Measurements from ENCODE around the gene OSBP2.

Gene OSBP2

DNA sequence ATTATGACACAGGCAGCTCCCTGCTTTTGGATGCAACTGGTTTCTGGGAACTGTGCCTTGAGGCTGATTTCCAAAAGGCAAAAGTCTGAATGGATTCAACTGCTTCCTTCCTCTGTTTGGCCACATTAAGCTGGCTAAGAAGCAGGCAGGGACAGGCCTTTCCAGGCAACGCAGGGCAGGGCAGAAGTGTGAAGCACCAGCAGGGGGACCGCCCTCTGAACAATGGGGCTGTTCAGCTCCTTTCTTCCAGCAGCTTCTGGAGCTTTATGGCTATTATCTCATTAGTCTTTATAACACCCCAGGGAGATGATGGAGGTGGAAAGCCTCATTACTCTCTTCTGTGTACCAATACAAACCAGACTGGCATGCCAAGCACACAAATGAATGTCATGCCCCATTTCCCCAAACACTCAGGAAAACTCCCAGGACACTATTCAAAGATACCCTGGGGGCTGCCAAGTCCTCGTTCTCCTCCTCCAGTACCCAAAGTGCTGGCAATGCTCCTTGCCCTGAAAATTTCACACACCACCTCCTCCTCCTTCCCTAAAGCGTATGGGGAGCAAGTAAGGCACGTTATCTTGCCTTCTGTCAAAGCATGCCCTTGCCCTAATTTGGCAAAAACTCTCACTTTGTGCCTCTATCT is 252.6 kb downstream of the OSBP2 start:
- no peak overlapping the region for H3K4me3 ChIP-seq (ENCODE audit: low read depth, low read length)
- TF ChIP-seq, protein P1, sequence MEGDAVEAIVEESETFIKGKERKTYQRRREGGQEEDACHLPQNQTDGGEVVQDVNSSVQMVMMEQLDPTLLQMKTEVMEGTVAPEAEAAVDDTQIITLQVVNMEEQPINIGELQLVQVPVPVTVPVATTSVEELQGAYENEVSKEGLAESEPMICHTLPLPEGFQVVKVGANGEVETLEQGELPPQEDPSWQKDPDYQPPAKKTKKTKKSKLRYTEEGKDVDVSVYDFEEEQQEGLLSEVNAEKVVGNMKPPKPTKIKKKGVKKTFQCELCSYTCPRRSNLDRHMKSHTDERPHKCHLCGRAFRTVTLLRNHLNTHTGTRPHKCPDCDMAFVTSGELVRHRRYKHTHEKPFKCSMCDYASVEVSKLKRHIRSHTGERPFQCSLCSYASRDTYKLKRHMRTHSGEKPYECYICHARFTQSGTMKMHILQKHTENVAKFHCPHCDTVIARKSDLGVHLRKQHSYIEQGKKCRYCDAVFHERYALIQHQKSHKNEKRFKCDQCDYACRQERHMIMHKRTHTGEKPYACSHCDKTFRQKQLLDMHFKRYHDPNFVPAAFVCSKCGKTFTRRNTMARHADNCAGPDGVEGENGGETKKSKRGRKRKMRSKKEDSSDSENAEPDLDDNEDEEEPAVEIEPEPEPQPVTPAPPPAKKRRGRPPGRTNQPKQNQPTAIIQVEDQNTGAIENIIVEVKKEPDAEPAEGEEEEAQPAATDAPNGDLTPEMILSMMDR (IDR thresholded peaks at IDR 0.05; ENCODE audit: borderline replicate concordance, insufficient read depth, low read depth, low read length) = no peak

DNA sequence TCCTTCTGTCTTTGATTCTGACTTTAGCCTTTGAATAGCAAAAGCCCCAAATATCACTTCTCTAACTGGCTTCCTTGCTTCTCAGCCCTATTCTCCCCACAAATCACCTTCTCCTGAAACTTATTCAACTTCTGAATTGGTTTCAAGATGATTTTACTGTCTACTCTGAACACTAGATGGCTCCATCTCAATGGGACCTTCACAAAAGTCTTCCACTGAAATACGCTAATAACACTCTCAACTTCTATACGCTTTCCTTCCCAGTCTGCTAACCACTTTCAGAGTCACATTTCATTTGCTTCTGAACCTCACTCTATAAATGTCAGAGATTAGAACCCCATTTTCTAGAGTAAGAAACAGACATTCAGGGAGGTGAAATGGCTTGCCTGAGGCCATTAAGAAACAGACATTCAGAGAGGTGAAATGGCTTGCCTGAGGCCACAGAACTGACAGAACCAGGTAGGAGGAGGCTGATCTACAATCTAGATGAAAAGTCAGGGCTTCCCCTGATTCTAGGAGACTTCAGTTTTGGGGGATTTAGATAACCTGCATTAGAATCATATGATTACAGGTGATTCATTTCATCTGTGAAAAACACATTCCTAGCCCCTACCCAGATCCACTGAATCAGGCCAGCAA is 253.3 kb downstream of the OSBP2 start:
- H3K4me3 ChIP-seq (ENCODE audit: low read depth, low read length) = no peak overlapping the region
- TF ChIP-seq, protein P1 (IDR thresholded peaks at IDR 0.05; ENCODE audit: borderline replicate concordance, insufficient read depth, low read depth, low read length) = no peak; the same call in 1 of the 2 replicates

DNA sequence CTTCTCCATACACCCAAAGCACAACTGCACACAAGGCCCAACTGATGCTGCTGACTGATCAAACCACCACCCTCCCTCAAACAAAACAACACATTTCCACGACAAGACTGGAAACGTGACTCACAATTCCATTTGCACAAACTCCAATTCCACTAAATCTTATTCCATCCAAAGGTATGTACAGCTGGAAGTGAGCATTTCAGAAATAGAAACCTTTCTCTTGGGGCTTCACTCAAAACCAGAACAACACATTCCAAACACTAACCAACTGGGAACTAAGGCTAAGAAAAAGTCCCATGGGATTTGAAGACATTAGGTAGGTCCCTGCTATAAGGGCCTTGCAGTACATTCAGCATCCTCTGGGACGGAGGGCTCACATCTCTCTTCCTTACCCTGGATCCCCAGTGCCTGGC is 254.3 kb downstream of the OSBP2 start:
- TF ChIP-seq, protein P1 (IDR thresholded peaks at IDR 0.05; ENCODE audit: borderline replicate concordance, insufficient read depth, low read depth, low read length) = no peak
- H3K4me3 ChIP-seq (ENCODE audit: low read depth, low read length) = no peak overlapping the region

DNA sequence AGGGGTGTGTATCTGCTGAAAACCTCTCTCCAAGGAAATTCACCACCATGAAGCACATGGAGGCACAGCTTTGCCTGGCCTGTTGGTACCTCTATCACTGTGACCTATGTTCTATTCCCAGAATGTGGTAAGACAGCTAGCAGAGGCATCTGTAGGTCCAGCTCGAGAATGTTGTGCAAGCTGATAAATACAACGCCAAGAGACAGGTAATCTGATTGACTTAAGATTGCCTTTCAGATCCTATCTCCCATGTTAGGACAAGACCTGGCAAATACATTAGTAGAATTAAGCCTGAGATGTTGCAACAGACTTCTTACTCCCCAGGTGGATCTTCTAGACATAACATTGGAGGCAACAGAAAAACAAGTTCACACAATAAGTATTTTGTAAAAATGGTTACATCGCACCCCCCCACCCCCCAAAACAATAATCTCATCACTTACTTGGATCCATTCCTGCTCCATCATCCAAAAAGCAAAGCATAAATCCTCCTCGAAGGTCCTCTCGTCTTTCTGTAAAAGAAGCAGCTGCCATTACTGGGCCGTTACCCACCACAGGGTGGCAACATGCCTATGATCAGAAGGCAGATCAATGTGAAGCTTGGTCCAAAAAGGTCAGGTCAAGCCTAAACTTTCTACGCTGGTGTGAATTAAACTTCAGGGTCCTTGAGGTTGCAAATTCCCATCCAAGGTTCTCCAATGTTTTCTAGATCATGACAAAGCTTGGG is 255.4 kb downstream of the OSBP2 start:
- TF ChIP-seq, protein P1 (IDR thresholded peaks at IDR 0.05; ENCODE audit: borderline replicate concordance, insufficient read depth, low read depth, low read length) = no peak
- H3K4me3 ChIP-seq (ENCODE audit: low read depth, low read length) = no peak overlapping the region

DNA sequence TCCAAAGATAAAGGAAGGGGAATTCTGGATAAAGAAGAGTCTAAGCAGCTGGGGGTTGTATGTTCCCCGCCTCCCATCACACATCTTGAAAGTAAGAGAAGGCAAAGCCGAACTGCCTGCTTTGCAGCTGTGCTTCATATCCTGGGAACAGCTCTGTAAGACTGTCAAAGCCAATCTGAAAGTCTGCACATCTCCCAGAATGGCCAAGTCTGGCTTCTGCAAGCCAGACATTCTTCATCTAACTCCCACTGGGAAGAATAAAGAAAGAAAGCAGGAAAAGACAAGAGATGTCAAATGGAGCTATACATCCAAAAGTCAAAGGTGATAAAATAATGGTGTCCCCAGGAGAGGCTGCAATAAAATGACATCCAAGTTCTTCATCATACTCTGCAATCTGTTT is 258.5 kb downstream of the OSBP2 start:
- TF ChIP-seq, protein P1 (IDR thresholded peaks at IDR 0.05; ENCODE audit: borderline replicate concordance, insufficient read depth, low read depth, low read length) = no peak
- H3K4me3 ChIP-seq (ENCODE audit: low read depth, low read length) = no peak overlapping the region

DNA sequence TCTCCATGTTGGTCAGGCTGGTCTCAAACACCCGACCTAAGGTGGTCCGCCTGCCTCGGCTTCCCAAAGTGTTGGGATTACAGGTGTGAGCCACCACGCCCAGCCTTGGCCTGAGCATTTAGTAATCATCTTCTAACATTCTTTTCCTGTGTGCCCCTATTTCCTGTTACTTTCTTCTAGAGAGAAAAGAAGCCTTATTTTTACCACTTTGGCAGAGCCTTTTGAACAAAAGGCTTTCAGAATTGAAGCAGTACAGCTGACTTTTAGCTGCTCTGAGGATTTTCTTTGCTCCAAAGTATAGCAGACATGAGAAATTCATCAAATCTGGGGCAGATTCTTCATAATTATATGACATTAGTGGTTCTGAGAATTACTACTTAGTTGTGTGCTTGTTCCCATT is 260.5 kb downstream of the OSBP2 start:
- TF ChIP-seq, protein P1 (IDR thresholded peaks at IDR 0.05; ENCODE audit: borderline replicate concordance, insufficient read depth, low read depth, low read length) = no peak
- H3K4me3 ChIP-seq (ENCODE audit: low read depth, low read length) = no peak overlapping the region
